HTERT RPE-1 (cell line): ENCODE data around the gene GAK.

Experiments used
- in situ Hi-C: fragments of 300-500 bp; cut with MboI; formaldehyde crosslinking; loops from 4 replicates; pipeline ENCODE4 v1.14.3; 2020; ENCODE audit warnings: low sequenced_read_pairs

The GAK gene

GRCh38 chr4:892780-893179 is 39.3 kb downstream of the GAK start:
- in situ Hi-C loops = no loop called here

GRCh38 chr4:891747-892146 is 40.4 kb downstream of the GAK start:
- in situ Hi-C loops = no loop called here

GRCh38 chr4:890036-890695 is 42.0 kb downstream of the GAK start:
- in situ Hi-C loops = no loop called here

- in situ Hi-C loops = no loop called here
Observed at GRCh38 chr4:889516-889915, 42.6 kb downstream of the GAK start.

- in situ Hi-C loops = no loop called here
Observed at GRCh38 chr4:888029-888428, 44.1 kb downstream of the GAK start.

GRCh38 chr4:887034-887763 is 44.9 kb downstream of the GAK start:
- in situ Hi-C loops = no loop called here

GRCh38 chr4:886244-886643 is 45.9 kb downstream of the GAK start:
- in situ Hi-C loops = no loop called here

GRCh38 chr4:885353-885752 is 46.8 kb downstream of the GAK start:
- in situ Hi-C loops = no loop called here

GRCh38 chr4:884896-885295 is 47.2 kb downstream of the GAK start:
- in situ Hi-C loops = no loop called here

GRCh38 chr4:884259-884658 is 47.9 kb downstream of the GAK start:
- in situ Hi-C loops = no loop called here

- in situ Hi-C loops = no loop called here
Observed at GRCh38 chr4:883377-884095, 48.6 kb downstream of the GAK start.

- in situ Hi-C loops = no loop called here
Observed at GRCh38 chr4:882646-883045, 49.5 kb downstream of the GAK start.

- in situ Hi-C loops = no loop called here
Observed at GRCh38 chr4:881709-882108, 50.4 kb downstream of the GAK start.

GRCh38 chr4:880684-881405 is 51.3 kb downstream of the GAK start:
- in situ Hi-C loops = no loop called here

GRCh38 chr4:879729-880077 is 52.4 kb downstream of the GAK start:
- in situ Hi-C loops = no loop called here

- in situ Hi-C loops = no loop called here
Observed at GRCh38 chr4:878796-879728, 53.1 kb downstream of the GAK start.

- in situ Hi-C loops = no loop called here
Observed at GRCh38 chr4:877502-877901, 54.6 kb downstream of the GAK start.

- in situ Hi-C loops = no loop called here
Observed at GRCh38 chr4:876780-877179, 55.3 kb downstream of the GAK start.

GRCh38 chr4:875818-876423 is 56.2 kb downstream of the GAK start:
- in situ Hi-C loops = no loop called here
